ENCODE data around the gene ADIPOR1.

The ADIPOR1 gene

GRCh38 chr1:202972046-202972445, 13.9 kb upstream of the ADIPOR1 start:
- DNase-seq (ENCODE audit: low spot score), result no peak

- DNase-seq (ENCODE audit: low spot score), result peak; percentile 76
Measured at GRCh38 chr1:202968895-202969295, 10.8 kb upstream of the ADIPOR1 start.

- DNase-seq (ENCODE audit: low spot score), result no peak
Measured at GRCh38 chr1:202968351-202968750, 10.2 kb upstream of the ADIPOR1 start.

GRCh38 chr1:202967684-202968281, 9.7 kb upstream of the ADIPOR1 start:
- peak; percentile 9 for DNase-seq (ENCODE audit: low spot score)

GRCh38 chr1:202966006-202966898, 8.1 kb upstream of the ADIPOR1 start:
- DNase-seq (ENCODE audit: low spot score), result no peak

GRCh38 chr1:202965422-202965821, 7.3 kb upstream of the ADIPOR1 start:
- no peak for DNase-seq (ENCODE audit: low spot score)

GRCh38 chr1:202964791-202965410, 6.8 kb upstream of the ADIPOR1 start:
- no peak for DNase-seq (ENCODE audit: low spot score)

- no peak for DNase-seq (ENCODE audit: low spot score)
Measured at GRCh38 chr1:202961220-202961880, 3.2 kb upstream of the ADIPOR1 start.

GRCh38 chr1:202959276-202959620, 1.1 kb upstream of the ADIPOR1 start:
- peak; percentile 18 for DNase-seq (ENCODE audit: low spot score)

GRCh38 chr1:202958544-202959275, 598 bp upstream of the ADIPOR1 start:
- DNase-seq (ENCODE audit: low spot score), result no peak

GRCh38 chr1:202956969-202957368, 1.1 kb downstream of the ADIPOR1 start:
- no peak for DNase-seq (ENCODE audit: low spot score)

GRCh38 chr1:202954057-202954745, 3.9 kb downstream of the ADIPOR1 start:
- DNase-seq (ENCODE audit: low spot score), result no peak

- no peak for DNase-seq (ENCODE audit: low spot score)
Measured at GRCh38 chr1:202953392-202953791, 4.7 kb downstream of the ADIPOR1 start.

GRCh38 chr1:202952818-202953217, 5.3 kb downstream of the ADIPOR1 start:
- DNase-seq (ENCODE audit: low spot score), result peak; percentile 51

GRCh38 chr1:202952099-202952498, 6.0 kb downstream of the ADIPOR1 start:
- no peak for DNase-seq (ENCODE audit: low spot score)

GRCh38 chr1:202951437-202951836, 6.7 kb downstream of the ADIPOR1 start:
- DNase-seq (ENCODE audit: low spot score), result no peak

- DNase-seq (ENCODE audit: low spot score), result no peak
Measured at GRCh38 chr1:202945483-202945882, 12.6 kb downstream of the ADIPOR1 start.

- DNase-seq (ENCODE audit: low spot score), result no peak
Measured at GRCh38 chr1:202944438-202944921, 13.6 kb downstream of the ADIPOR1 start.

GRCh38 chr1:202942426-202942825, 15.7 kb downstream of the ADIPOR1 start:
- DNase-seq (ENCODE audit: low spot score), result no peak

GRCh38 chr1:202941372-202941771, 16.7 kb downstream of the ADIPOR1 start:
- no peak for DNase-seq (ENCODE audit: low spot score)

- no peak for DNase-seq (ENCODE audit: low spot score)
Measured at GRCh38 chr1:202940561-202940960, 17.6 kb downstream of the ADIPOR1 start.
